Stimulated activated naive CD4-positive, alpha-beta T cell treated with Interleukin-2 at 50 U/mL for 16 hours (primary cell): ENCODE measurements around the gene PTGES3L.
A peak's percentile ranks its signal among the peaks of the same experiment; 100 is the strongest.

Experiments used
- DNase-seq: peaks from one replicate; lab custom pipeline; 2025; lab: John Stamatoyannopoulos, UW

Gene PTGES3L

GRCh38 chr17:42979511-42980273 is at the start of gene PTGES3L:
TSS of gene PTGES3L (minus strand) at chr17:42980080. CDS start at chr17:42980053, 27 bp downstream.
- no peak for DNase-seq

- no peak for DNase-seq
These were observed 48.5 kb upstream of the PTGES3L start for GRCh38 chr17:43028221-43028861.

GRCh38 chr17:43027091-43028032 is 47.5 kb upstream of the PTGES3L start:
- DNase-seq: no peak

GRCh38 chr17:43026595-43026994 is 46.7 kb upstream of the PTGES3L start:
- no peak for DNase-seq

- no peak for DNase-seq
These were observed 46.1 kb upstream of the PTGES3L start for GRCh38 chr17:43025766-43026537.

GRCh38 chr17:43025290-43025657 is 45.4 kb upstream of the PTGES3L start:
- no peak for DNase-seq

GRCh38 chr17:43024407-43025289 is 44.8 kb upstream of the PTGES3L start, which contains the start of gene RND2:
TSS of gene RND2 (plus strand) at chr17:43025231. CDS start at chr17:43025348, 117 bp downstream.
- DNase-seq: peak; percentile 75

GRCh38 chr17:43021741-43022512 is 42.0 kb upstream of the PTGES3L start, which contains the start of gene VAT1:
TSS of gene VAT1 (minus strand) at chr17:43022385. CDS start at chr17:43022322, 63 bp downstream.
- peak; percentile 61 for DNase-seq

GRCh38 chr17:43020789-43021740 is 41.2 kb upstream of the PTGES3L start:
- DNase-seq: peak; percentile 48

GRCh38 chr17:43020030-43020621 is 40.2 kb upstream of the PTGES3L start:
- DNase-seq: no peak

GRCh38 chr17:43019418-43019817 is 39.5 kb upstream of the PTGES3L start:
- DNase-seq: no peak

- no peak for DNase-seq
These were observed 39.1 kb upstream of the PTGES3L start for GRCh38 chr17:43018932-43019331.

- DNase-seq: peak; percentile 10
These were observed 38.4 kb upstream of the PTGES3L start for GRCh38 chr17:43018008-43018853.

- no peak for DNase-seq
These were observed 36.3 kb upstream of the PTGES3L start for GRCh38 chr17:43016216-43016615.

- DNase-seq: no peak
These were observed 35.7 kb upstream of the PTGES3L start for GRCh38 chr17:43015579-43015978.

- no peak for DNase-seq
These were observed 35.0 kb upstream of the PTGES3L start for GRCh38 chr17:43014649-43015542.
